GM21423 (cell line): ENCODE data around the gene CASP10.
"Not testable (repeated sequence)": the region's sequence is repeated elsewhere in the genome, so short reads cannot be mapped to it uniquely, and the experiment has no call there.

Experiments
- ATAC-seq: cut with Tn5 transposase; IDR thresholded peaks from one replicate; pipeline ENCODE4 v1.9.1; 2021; ENCODE audit warnings: mild to moderate bottlenecking, moderate library complexity; ENCODE audit not compliant: unreplicated experiment

The CASP10 gene, protein sequence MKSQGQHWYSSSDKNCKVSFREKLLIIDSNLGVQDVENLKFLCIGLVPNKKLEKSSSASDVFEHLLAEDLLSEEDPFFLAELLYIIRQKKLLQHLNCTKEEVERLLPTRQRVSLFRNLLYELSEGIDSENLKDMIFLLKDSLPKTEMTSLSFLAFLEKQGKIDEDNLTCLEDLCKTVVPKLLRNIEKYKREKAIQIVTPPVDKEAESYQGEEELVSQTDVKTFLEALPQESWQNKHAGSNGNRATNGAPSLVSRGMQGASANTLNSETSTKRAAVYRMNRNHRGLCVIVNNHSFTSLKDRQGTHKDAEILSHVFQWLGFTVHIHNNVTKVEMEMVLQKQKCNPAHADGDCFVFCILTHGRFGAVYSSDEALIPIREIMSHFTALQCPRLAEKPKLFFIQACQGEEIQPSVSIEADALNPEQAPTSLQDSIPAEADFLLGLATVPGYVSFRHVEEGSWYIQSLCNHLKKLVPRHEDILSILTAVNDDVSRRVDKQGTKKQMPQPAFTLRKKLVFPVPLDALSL

DNA sequence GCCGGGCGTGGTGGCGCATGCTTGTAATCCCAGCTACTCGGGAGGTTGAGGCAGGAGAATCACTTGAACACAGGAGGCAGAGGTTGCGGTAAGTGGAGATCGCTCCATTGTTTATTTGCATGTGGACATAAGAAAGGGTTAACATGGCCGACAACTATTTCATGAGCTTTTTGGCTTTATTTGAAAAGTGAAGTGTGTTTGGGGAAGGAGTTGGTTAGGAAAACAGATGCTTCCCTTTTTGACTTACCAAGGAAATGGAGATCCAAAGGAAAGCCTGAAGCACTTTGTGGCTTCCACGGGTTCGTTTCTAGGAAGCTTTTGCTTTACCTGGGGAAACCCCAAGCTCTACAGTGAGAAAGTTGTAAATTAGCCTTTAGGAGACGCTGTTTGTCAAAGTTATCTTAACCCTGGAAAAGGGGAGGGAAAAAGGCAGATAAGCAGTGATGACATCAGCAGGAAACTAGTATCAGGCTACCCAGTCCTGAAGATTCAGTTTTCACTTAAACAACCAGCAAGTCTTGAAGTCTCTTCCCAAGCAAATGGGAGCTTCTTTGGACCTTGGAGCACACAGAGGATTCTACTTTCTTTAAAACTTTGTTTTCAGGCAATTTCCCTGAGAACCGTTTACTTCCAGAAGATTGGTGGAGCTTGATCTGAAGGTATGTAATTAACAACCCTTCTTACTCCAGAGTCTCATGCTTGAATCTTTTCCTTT, at the start of gene CASP10:
CASP10 (plus strand) TSS at position 492 of the 715 bp plus-strand sequence. CDS start 2,637 bp downstream, outside the sequence.
- ATAC-seq, result peak; percentile 78

GRCh38 chr2:201135386-201135785, 47.6 kb upstream of the CASP10 start:
- no peak for ATAC-seq

DNA sequence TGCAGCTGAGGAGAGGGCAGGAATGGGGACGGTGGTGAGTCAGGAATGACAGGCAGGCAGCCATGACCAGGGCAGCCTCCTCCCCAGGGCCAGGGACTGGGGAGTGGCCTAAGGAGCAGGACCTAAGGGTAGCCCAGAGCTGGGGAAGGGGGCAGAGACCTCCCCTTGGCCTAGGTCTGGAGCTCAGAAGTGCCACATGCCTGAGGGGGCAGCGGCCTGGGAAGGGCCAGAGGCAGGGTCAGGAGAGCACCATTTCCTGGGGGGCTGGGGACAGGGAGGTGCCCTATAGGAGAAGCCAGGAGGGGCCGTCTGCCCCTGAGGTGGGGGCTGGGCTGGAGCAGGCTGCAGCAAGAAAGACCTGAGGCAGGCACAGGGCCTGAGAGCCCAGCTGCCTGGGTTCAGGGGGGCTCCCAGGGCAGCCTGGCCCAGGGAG, 46.0 kb upstream of the CASP10 start:
- ATAC-seq, result no peak

DNA sequence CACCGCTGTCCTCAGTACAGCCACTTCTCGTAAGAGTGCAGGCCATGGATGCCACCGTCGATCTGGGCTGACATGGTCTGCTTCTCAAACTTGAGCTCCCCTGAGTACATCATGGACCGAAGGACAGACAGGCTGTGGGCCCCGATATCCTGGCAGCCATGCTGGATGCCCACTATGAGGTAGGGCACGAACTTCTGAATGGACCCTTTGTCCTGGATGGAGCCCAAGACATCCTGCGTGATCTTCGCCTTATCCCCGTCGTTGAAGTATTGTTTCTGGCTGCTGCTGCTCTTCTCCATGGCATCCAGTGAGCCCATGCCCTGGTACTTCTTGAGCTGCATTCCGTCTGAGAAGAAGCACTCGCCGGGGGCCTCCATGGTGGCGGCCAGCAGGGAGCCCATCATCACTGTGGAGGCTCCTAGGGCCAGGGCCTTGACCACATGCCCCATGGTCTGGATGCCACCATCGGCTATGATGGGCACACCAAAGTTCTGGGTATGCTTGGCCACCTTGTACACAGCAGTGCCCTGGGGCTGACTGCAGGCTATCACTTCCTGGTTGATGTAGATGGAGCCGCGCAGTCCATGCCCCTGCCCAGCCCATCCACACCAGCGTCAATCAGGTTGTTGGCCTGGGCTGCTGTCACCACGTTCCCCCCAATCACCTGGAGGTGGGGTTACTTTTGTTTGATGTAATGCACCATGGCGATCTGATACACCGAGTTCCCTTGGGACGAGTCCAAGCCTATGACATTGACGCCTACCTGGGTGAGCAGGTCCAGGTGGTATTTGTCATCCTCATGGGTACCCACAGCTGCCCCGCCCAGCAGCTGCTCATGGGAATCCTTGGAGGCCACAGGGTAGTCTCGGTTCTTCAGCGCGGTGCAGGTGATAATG, 45.2 kb upstream of the CASP10 start:
- no peak for ATAC-seq

DNA sequence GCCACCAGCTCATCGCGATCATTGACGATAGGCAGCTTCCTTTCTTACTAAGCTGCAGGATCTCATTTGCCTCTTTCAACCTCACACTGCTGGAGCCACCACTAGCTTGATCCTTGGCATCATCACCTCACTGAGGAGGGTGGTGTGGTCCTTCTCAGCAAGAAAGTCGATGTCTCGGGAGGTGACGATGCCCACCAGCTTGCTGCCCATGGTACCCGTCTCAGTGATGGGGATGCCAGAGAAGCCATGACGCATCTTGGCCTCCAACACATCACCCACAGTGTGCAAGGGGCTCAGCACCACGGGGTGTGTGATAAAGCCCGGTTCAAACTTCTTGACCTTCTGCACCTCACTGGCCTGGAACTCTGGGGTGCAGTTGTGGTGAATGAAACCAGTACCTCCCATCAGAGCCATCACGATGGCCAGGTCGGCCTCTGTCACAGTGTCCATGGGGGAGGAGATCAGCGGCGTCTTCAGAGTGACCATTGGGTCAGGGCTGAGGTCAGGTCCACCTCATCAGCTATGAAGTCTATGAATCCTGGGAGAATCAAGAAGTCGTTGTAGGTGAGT, 44.5 kb upstream of the CASP10 start:
- no peak for ATAC-seq

DNA sequence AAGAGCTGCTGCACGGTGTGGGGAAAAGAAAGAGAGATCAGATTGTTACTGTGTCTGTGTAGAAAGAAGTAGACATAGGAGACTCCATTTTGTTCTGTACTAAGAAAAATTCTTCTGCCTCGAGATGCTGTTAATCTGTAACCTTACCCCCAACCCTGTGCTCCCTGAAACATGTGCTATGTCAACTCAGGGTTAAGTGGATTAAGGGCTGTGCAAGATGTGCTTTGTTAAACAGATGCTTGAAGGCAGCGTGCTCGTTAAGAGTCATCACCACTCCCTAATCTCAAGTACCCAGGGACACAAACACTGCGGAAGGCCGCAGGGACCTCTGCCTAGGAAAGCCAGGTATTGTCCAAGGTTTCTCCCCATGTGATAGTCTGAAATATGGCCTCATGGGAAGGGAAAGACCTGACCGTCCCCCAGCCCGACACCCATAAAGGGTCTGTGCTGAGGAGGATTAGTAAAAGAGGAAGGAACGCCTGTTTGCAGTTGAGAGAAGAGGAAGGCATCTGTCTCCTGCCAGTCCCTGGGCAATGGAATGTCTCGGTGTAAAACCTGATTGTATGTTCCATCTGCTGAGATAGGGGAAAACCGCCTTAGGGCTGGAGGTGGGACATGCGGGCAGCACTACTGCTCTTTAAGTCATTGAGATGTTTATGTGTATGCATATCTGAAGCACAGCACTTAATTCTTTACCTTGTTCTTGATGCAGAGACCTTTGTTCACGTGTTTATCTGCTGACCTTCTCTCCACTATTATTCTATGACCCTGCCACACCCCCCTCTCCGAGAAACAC, 43.8 kb upstream of the CASP10 start:
- ATAC-seq, result not testable (repeated sequence)

DNA sequence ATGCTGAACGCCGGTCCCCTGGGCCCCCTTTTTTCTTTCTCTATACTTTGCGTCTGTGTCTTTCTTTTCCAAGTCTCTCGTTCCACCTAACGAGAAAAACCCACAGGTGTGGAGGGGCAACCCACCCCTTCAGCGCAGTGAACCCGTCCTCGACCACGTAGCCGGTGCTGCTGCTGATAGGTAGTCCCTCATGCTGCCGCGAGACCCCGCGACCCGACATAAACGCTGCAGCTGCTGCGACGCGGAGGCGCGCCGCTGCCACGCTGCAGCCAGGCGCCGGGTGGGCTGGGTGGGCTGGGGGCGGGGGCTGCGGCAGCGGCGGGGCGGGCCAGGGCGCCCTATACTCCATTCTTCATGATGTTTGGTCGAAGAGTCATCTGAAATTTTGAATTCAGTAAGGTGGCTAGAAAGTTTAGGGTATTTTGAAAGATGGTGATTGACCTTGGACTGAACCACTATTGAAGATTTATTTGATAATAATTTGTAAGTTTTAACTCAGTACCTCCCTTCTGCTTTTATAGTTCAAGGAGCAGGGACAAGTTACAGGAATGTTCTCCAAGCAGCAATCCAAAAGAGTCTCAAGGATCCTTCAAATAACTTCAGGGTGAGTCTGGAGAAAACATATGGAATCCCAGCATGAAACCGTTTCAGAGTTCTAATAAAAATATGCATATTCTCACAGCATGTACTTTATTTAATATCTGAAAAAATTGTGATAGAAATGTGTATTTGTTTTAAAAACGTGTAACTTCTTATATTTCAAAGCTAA, 42.9 kb upstream of the CASP10 start:
- ATAC-seq, result no peak

DNA sequence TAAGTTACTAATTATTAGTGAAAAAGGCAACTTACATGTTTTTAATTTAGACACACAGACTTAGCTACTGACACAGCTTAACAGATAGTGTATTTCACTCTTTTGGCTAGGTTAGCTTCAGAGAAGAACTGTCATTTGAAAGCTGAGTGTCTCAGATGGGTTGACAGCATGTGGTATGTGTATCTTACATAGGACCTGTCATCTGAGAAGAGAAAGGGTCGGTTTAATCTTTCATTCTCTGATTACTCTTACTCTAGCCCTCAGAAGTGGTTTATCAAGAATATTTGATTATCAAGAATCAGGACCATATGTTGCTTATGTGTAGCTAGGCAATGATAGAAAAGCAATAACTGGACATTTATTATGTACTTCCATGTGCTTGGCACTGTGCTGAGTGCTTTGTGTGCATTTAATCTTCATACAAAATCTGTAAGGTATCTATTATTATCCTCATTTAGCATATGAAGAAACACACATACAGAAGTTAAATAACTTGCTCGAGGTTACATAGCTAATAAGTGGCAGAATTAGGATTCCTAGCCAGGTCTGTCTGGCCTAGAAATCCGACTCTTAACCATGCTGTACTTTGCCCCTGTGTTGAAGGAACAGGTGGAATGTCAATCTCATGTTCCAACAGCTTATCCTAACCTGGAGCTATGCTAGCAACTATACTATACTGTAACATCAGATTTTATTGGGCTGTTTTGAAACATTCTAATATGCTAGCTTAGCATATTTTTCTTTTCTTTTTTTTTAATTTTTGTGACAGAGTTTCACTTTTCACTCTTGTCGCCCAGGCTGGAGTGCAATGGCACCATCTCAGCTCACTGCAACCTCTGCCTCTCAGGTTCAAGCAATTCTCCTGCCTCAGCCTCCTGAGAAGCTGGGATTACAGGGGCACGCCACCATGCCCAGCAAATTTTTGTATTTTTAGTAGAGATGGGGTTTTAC, 38.6 kb upstream of the CASP10 start:
- no peak for ATAC-seq

GRCh38 chr2:201148434-201148990, 34.4 kb upstream of the CASP10 start:
- no peak for ATAC-seq

DNA sequence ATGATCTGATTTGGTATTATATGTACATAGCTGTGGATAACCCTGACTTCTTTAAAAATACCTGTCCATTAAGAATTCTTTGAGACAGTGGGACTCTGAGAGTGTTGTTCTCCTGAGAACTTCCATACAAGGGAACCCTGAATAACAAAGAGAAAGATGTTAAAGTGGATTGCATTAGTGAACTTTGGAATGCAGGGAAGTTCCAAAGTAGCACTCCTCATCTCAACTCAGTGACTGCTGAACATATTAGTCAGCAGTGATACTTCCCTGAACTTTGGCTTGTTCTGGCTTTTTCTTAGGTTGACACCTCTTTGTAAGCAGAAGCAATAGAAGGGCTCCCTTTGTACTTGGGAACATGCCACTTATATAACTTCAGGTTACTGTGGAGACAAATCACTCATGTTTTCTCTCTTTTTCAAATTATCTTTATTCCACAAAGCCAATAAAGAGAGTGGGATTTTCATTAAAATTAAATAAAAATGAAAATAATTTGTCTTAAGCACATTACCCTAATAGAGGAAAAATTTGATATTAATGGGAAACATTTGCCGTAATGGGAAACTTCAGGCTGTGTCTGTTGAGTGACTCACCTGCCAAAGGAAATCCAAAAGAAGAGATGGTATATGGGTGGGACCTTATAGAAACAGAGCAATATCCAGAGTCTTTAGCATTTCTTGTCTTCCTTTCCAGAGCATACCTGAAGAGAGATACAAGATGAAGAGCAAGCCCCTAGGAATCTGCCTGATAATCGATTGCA, 33.7 kb upstream of the CASP10 start:
- no peak for ATAC-seq

GRCh38 chr2:201149821-201150165, 33.1 kb upstream of the CASP10 start:
- ATAC-seq, result not testable (repeated sequence)

GRCh38 chr2:201150454-201151020, 32.4 kb upstream of the CASP10 start:
- ATAC-seq, result no peak

DNA sequence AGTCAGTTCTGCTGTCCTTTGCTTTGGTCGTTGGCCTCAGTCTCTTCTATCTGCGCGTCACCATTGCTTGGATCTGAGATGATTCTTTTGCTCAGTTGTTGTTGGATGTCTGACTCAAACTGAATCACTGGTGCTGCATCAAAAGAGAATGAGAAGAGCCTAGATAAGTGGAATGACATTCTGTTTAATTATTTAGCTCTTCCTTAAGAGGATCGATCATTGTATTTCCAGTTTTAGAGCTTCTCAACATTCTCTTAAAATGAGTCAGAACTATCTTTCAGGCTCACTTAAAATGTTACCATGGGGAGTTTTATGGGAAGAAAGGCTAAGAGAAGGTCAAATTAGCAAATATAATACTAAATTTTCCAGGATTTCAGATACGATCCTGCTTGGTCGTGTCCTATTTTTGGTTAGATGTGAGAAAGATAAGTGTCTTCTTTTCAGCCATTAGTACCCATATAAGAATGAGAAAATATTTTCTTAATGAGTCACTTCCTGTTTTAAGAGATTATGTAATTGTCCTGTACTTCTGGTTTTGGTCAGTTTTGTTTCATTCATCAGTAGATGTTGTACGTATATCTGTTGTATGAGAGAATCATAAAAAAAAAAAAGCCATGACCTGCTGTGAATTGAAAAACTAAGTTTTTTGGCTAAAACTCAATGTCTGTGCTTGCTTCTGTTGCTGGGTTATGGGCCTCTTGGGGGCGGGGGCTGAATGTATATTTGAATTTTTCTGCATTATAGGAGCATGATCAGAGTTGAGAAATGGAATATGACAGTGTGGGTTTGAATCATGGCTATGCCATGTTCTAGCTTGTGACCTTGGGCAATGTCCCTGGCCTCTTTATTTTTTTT, 31.6 kb upstream of the CASP10 start:
- peak; percentile 82 for ATAC-seq

DNA sequence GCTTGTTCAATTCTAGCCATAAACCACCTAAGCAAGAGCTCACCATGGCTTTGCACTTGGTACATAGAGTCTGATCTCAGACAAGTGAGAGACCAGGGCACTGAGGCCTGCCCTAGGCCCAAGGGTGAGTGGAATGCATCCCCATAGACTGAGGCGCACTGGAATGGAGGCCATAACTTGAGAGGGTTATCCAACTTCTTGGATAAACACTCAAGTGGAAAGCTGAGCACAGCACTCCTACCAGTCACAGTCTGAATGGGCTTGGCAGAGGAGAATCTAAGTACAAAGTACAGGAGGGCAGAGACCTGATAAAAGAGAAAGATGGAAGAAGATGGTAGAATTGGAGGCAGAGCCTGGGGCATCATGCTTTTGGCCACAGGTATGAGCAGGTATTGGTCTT, 30.4 kb upstream of the CASP10 start:
- ATAC-seq, result no peak

DNA sequence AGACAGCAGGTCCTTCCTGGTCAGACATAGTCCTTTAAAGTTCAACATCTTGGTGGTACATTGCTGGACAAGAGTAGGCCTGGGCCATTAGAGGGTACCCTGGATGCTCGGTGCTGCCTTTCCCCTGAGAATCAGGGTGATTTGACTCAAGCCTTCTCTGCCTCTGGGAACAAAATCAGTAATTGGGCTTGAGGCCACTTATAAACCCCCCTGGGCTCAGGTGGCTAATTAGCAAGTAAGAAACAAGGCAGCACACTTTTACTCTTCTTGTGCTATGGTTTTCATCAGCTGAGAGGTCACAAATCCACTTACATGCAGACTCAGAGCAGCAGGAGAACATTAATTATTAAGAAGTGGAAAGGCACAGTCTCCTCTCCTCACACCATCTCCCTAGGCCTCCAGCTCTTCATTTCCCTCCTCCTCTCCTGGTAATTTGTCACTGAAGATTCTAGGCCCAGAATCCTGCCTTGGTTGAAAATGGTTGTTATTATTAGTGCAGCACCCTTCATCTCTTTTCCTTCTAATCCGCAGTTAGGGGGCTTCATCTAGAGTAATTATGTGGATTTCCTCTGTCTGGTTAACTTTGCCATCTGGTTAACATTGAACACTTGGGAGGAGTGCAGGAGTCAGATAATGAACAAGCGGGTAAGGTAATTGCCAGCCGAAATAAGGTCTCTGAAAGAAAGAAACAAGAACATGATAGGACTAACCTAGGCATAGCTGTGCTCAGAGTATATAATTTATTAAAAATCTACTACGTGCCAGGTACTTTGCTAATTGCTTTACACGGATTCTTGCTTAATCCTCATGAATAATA, 29.7 kb upstream of the CASP10 start:
- no peak for ATAC-seq
